SK-N-SH (cell line): ENCODE results near the gene ERC2. TPM values are rescaled to one million over a fixed set of nuclear protein-coding genes. Genes with fewer than 3 reads are reported as not detected.

Source experiments
- CTCF ChIA-PET: fragments of 300-600, 350-600 bp; formaldehyde crosslinking; extraction: SDS; loops from one replicate; lab custom pipeline; 2021; lab: Yijun Ruan, JAX
- POLR2A ChIA-PET: fragments of 350-600 bp; sonication (Branson Sonifier 250); formaldehyde crosslinking; extraction: SDS; loops from one replicate; lab custom pipeline; 2020; ENCODE audit warnings: antibody characterized with exemption, inconsistent platforms; lab: Yijun Ruan, JAX
- DNase-seq: peaks from one replicate; pipeline ENCODE4 v3.0.0; 2012
- H2AFZ ChIP-seq: fragments of 200-600 bp; sonication (generic); 2 replicates; pipeline ENCODE4 v1.8.1; 2016; ENCODE audit warnings: antibody characterized with exemption, mild to moderate bottlenecking, low read depth
- H3F3A ChIP-seq: fragments of 200-600 bp; sonication (generic); replicated peaks from 2 replicates; pipeline ENCODE3; 2016; ENCODE audit warnings: antibody characterized with exemption, mild to moderate bottlenecking; ENCODE audit not compliant: insufficient read depth
- H3K27ac ChIP-seq, 2 experiments: fragments of 200-500 bp in 1 of 2; fragments of 200-600 bp in 1 of 2; sonication (Bioruptor generic) in 1 of 2; sonication (generic), shearing (Covaris generic) in 1 of 2; 2 replicates each; pipeline versions ENCODE4 v1.5.1 to v1.6.1; 2014 to 2016; ENCODE audit warnings: low read depth in 2 of 2, inconsistent platforms in 1 of 2, low read length in 1 of 2, mild to moderate bottlenecking in 1 of 2, mixed read lengths in 1 of 2
- H3K27me3 ChIP-seq: fragments of 200-600 bp; sonication (generic), shearing (Covaris generic); 2 replicates; pipeline ENCODE4 v1.6.1; 2016; ENCODE audit warnings: mixed run types; ENCODE audit not compliant: insufficient read depth
- H3K36me3 ChIP-seq, 2 experiments: fragments of 200-500 bp in 1 of 2; fragments of 200-600 bp in 1 of 2; sonication (Bioruptor generic) in 1 of 2; sonication (generic) in 1 of 2; replicated peaks in 1 of 2; 2 replicates each; pipeline versions ENCODE3 to v1.5.1; 2014 to 2016; ENCODE audit warnings: low read length in 1 of 2, mild to moderate bottlenecking in 1 of 2; ENCODE audit not compliant: insufficient read depth in 2 of 2, control insufficient read depth in 1 of 2
- H3K4me1 ChIP-seq, 2 experiments: fragments of 200-500 bp in 1 of 2; fragments of 200-600 bp in 1 of 2; sonication (Bioruptor generic) in 1 of 2; sonication (generic), shearing (Covaris generic) in 1 of 2; 2 replicates each; pipeline versions ENCODE4 v1.5.1 to v1.6.1; 2014 to 2016; ENCODE audit warnings: low read depth in 1 of 2, low read length in 1 of 2, mixed run types in 1 of 2; ENCODE audit not compliant: insufficient read depth in 2 of 2, control insufficient read depth in 1 of 2
- H3K4me2 ChIP-seq: fragments of 200-600 bp; sonication (generic), shearing (Covaris generic); 2 replicates; pipeline ENCODE4 v1.6.1; 2017; ENCODE audit warnings: mixed run types
- H3K4me3 ChIP-seq, 2 experiments: fragments of 200-500 bp in 1 of 2; fragments of 200-600 bp in 1 of 2; sonication (Bioruptor generic) in 1 of 2; sonication (generic), shearing (Covaris generic) in 1 of 2; 2 replicates each; pipeline versions ENCODE4 v1.5.1 to v1.8.1; 2014 to 2016; ENCODE audit warnings: low read depth in 2 of 2, inconsistent platforms in 1 of 2, low read length in 1 of 2, mild to moderate bottlenecking in 1 of 2, mixed read lengths in 1 of 2, moderate library complexity in 1 of 2
- H3K79me2 ChIP-seq: fragments of 200-600 bp; sonication (generic); 2 replicates; pipeline ENCODE4 v1.8.1; 2017; ENCODE audit warnings: mild to moderate bottlenecking; ENCODE audit not compliant: insufficient read depth
- H3K9ac ChIP-seq: fragments of 200-600 bp; sonication (generic); 2 replicates; pipeline ENCODE4 v1.6.1; 2017; ENCODE audit warnings: mixed run types
- H3K9me2 ChIP-seq: fragments of 200-600 bp; sonication (generic); 2 replicates; pipeline ENCODE4 v1.6.1; 2017; ENCODE audit warnings: mixed run types
- H3K9me3 ChIP-seq: fragments of 200-600 bp; sonication (generic); 2 replicates; pipeline ENCODE4 v1.6.1; 2017; ENCODE audit warnings: mixed run types, mild to moderate bottlenecking, moderate library complexity
- H4K20me1 ChIP-seq: fragments of 200-600 bp; sonication (generic); 2 replicates; pipeline ENCODE4 v1.6.1; 2017; ENCODE audit warnings: mild to moderate bottlenecking, mixed run types; ENCODE audit not compliant: insufficient read depth
- CTCF ChIP-seq: fragments of 200-600 bp; sonication (generic); IDR thresholded peaks from 2 replicates; pipeline ENCODE4 v1.6.1; 2017; ENCODE audit warnings: antibody characterized with exemption, mild to moderate bottlenecking, moderate library complexity
- EZH2phosphoT487 ChIP-seq: fragments of 200-600 bp; sonication (generic); IDR thresholded peaks from 2 replicates; pipeline ENCODE4 v1.6.1; 2017; ENCODE audit warnings: low read depth, mixed run types, mild to moderate bottlenecking, antibody characterized with exemption, moderate library complexity, borderline replicate concordance
- FOXJ3 ChIP-seq: sonication (generic); formaldehyde crosslinking; IDR thresholded peaks from 2 replicates; pipeline ENCODE4 v1.5.1; 2020; ENCODE audit warnings: mild to moderate bottlenecking, missing genetic modification reagents
- GABPA ChIP-seq: IDR thresholded peaks from 2 replicates; pipeline ENCODE4 v1.4.0; 2012; ENCODE audit warnings: low read depth, mild to moderate bottlenecking
- GATA2 ChIP-seq: sonication (generic); formaldehyde crosslinking; IDR thresholded peaks from 2 replicates; pipeline ENCODE4 v1.5.0; 2020; ENCODE audit warnings: mild to moderate bottlenecking, missing genetic modification reagents
- IRF3 ChIP-seq: fragments of 150-350 bp; IDR thresholded peaks from 2 replicates; pipeline ENCODE4 v1.6.1; 2016; ENCODE audit warnings: mild to moderate bottlenecking, low read depth, low read length
- JUND ChIP-seq: IDR thresholded peaks from 2 replicates; pipeline ENCODE4 v1.4.0; 2012
- NRF1 ChIP-seq: IDR thresholded peaks from 2 replicates; pipeline ENCODE4 v1.6.1; 2012; ENCODE audit warnings: low read depth, mild to moderate bottlenecking, low read length
- RCOR1 ChIP-seq: fragments of 150-350 bp; IDR thresholded peaks from 2 replicates; pipeline ENCODE4 v1.6.1; 2017; ENCODE audit warnings: antibody characterized with exemption, low read length
- REST ChIP-seq: IDR thresholded peaks from 2 replicates; pipeline ENCODE4 v1.6.1; 2012; ENCODE audit warnings: mild to moderate bottlenecking, low read depth, low read length, moderate library complexity
- SIN3A ChIP-seq: IDR thresholded peaks from 2 replicates; pipeline ENCODE4 v1.6.1; 2012; ENCODE audit warnings: low read depth, mild to moderate bottlenecking, low read length, moderate library complexity, borderline replicate concordance
- SMC3 ChIP-seq: IDR thresholded peaks from 2 replicates; pipeline ENCODE4 v1.6.1; 2012; ENCODE audit warnings: low read depth, low read length, improper control_type of control experiment
- TCF12 ChIP-seq: IDR thresholded peaks from 2 replicates; pipeline ENCODE4 v1.4.0; 2012
- WGBS: methylation state at CpG from one replicate; pipeline ENCODE4 v1.1.6; 2017; ENCODE audit warnings: low lambda C conversion rate; 5-methylcytosine and 5-hydroxymethylcytosine counted together
- polyA plus RNA-seq, 3 experiments: library from polyadenylated mRNA; depleted of rRNA; stranded (reverse); fragments of >200 nt; gene quantifications; 2 replicates each; pipeline ENCODE4 v1.2.3, GENCODE V29; 2012
- TF ChIP-seq, protein P1 (sequence below): IDR thresholded peaks from 2 replicates; pipeline ENCODE4 v1.4.0; 2012; ENCODE audit warnings: low read depth, borderline replicate concordance

The ERC2 gene
- polyA plus RNA-seq, 1 of the 3 experiments (the other 2 are of a cell fraction): 1.6 TPM

GRCh38 chr3:55790596-55791350, 677.5 kb downstream of the ERC2 start:
- ChIA-PET CTCF (interaction anchor here (0.7 kb wide), 2 partner anchors 15 to 190 kb away, joined by 3 read pairs; no protein-coding TSS in a partner anchor), POLR2A (interaction anchor here (0.6 kb wide), 1 partner anchor 32 kb away, joined by 3 read pairs; no protein-coding TSS in a partner anchor)
- H3K79me2 ChIP-seq: no peaks in the 10 kb centered on the region
- no peaks in the 10 kb centered on the region for H3F3A ChIP-seq
- no peaks in the 10 kb centered on the region for H3K36me3 ChIP-seq
- H3K4me3 ChIP-seq: no peak overlapping the region
- no peaks in the 10 kb centered on the region for H4K20me1 ChIP-seq
- no peak overlapping the region for H3K27ac ChIP-seq
- peak overlapping the region; percentile 33; the same call in 1 of the 2 replicates for H3K4me2 ChIP-seq
- TF ChIP-seq TCF12 (no peak), JUND (no peak), CTCF (no peak), GABPA (no peak), EZH2phosphoT487 (no peak), NRF1 (no peak), IRF3 (no peak), GATA2 (CRISPR knock-in tag) (no peak), SMC3 (no peak), SIN3A (no peak)
- TF ChIP-seq, protein P1, sequence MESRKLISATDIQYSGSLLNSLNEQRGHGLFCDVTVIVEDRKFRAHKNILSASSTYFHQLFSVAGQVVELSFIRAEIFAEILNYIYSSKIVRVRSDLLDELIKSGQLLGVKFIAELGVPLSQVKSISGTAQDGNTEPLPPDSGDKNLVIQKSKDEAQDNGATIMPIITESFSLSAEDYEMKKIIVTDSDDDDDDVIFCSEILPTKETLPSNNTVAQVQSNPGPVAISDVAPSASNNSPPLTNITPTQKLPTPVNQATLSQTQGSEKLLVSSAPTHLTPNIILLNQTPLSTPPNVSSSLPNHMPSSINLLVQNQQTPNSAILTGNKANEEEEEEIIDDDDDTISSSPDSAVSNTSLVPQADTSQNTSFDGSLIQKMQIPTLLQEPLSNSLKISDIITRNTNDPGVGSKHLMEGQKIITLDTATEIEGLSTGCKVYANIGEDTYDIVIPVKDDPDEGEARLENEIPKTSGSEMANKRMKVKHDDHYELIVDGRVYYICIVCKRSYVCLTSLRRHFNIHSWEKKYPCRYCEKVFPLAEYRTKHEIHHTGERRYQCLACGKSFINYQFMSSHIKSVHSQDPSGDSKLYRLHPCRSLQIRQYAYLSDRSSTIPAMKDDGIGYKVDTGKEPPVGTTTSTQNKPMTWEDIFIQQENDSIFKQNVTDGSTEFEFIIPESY: no peak
- H3K27me3 ChIP-seq: no peaks in the 10 kb centered on the region
- no peak for DNase-seq
- H3K4me1 ChIP-seq: peaks cover 0 to 4% of the 10 kb centered on the region in 2 experiments; a peak in 1 of 4 replicates
- H3K9ac ChIP-seq: no peak overlapping the region
- H3K9me2 ChIP-seq: no peaks in the 10 kb centered on the region
- whole genome bisulfite sequencing: 82% methylated on average over 3 of the region's 3 CpGs
- no peak overlapping the region for H2AFZ ChIP-seq
- no peaks in the 10 kb centered on the region for H3K9me3 ChIP-seq

DNA sequence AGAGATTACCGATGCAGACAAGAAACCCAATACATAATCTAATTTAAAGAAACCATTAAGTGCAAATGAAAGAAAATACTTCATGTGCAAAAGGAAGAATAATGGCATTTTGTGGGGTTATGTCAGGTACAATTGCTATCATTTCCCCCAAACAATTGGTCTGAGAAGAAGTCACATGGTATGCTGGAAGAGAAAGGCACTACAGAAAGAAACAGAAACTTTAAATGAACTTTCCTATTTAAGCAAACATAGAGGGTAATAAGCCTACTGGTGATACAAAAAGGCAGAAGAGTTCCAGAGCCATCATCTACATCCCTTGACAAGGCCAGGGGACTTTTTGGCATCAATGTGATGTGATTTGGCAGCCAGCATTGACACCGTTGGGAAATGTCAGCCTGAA, 678.8 kb downstream of the ERC2 start:
- Histone ChIP-seq H3K4me3 (no peak overlapping the region), H2AFZ (no peak overlapping the region), H3K9me3 (no peaks in the 10 kb centered on the region), H3K27ac (no peak overlapping the region), H4K20me1 (no peaks in the 10 kb centered on the region), H3K4me1 (peaks cover 0 to 4% of the 10 kb centered on the region in 2 experiments; a peak in 1 of 4 replicates), H3K79me2 (no peaks in the 10 kb centered on the region), H3K27me3 (no peaks in the 10 kb centered on the region), H3K4me2 (no peak overlapping the region), H3K9ac (no peak overlapping the region), H3K9me2 (no peaks in the 10 kb centered on the region), H3F3A (no peaks in the 10 kb centered on the region), H3K36me3 (no peaks in the 10 kb centered on the region)
- POLR2A ChIA-PET: no interaction called here
- 24% methylated on average over 2 of the region's 2 CpGs for WGBS
- no peak for DNase-seq
- CTCF ChIA-PET: no interaction called here
- TF ChIP-seq GABPA (no peak), REST (no peak), FOXJ3 (CRISPR knock-in tag) (no peak), RCOR1 (no peak), GATA2 (CRISPR knock-in tag) (no peak)
- TF ChIP-seq, protein P1: no peak
